Measurements from ENCODE around the gene NPIPA3.
"Not testable (repeated sequence)": the region's sequence is repeated elsewhere in the genome, so short reads cannot be mapped to it uniquely, and the experiment has no call there.

The NPIPA3 gene

DNA sequence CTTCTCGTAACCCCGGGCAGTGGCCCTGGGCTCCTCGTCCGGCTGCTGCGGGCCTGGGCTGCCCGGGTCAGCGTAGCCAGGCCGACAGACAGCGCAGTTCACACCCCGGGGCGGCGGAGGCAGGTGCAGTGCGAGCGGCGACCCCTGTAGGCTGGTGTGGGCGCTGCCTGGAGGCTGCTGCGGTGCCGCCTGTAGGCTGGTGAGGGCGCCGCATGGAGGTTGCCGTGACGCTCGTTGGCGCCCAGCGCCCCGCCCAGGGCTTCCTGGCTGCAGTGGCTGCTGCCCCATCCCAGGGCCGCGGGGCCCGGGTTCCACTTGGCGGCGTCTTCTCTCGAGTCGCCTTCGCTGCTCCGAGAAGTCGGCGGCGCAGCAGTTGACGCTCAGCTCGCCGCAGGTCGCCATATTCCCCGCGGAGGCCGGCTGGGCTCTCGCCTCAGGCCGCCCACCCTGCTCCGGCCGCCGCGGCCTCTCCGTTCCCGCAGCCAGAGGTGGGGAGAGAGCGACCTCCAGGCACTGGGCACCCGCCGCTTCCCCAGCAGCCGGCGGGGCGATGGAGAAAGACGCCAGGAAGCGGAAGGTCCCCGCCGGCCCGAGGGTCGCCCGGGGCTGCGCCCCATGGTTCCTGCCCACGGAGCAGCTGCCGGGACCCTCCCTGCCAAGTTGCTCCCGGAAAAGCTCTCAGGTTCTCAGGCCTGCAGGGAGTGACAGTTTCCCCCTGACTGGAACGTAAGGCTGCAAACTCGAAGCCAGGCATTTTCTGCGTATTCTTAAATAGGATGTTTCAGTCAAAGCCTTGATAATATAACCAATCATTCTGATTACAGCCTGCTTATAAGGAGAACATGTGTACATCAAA is at the start of gene NPIPA3:
Gene NPIPA3, plus strand, starts transcription at position 256 of the 856 bp plus-strand sequence. CDS start 5,533 bp downstream, outside the sequence.
- CTCF ChIA-PET; POLR2A ChIA-PET; DNase-seq (ENCODE audit: extremely low spot score): not testable (repeated sequence)

DNA sequence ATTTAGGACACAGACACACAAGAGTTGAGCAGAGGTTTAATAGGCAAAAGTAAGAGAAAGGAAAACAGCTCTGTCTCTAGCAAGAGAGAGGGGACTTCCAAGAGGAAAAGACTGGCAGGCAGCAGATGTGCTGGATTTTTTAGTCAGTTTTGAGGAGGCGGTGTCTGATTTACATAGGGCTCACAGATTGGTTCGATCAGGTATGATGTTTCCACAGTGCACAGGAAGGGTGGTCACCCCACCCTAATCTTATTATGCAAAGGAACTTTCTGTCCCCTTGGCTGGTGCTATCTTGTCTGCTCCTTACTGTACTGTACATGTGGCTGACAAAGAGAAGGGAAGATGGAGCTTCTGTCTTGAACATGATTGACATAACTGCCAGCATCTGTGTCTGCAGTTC is 45.1 kb upstream of the NPIPA3 start:
- no peak for DNase-seq (ENCODE audit: extremely low spot score)
- ChIA-PET POLR2A (interaction anchor here (1.4 kb wide), 1 partner anchor 26 kb away, joined by 6 read pairs; the partner anchor contains the start of gene BFAR), CTCF (no interaction called here)
- TF ChIP-seq ARNT (IDR thresholded peaks at IDR 0.05) (no peak), BHLHE40 (IDR thresholded peaks at IDR 0.05; ENCODE audit: borderline replicate concordance) (no peak), PKNOX1 (IDR thresholded peaks at IDR 0.05) (no peak), ELF4 (IDR thresholded peaks at IDR 0.05) (no peak), FOXK2 (IDR thresholded peaks at IDR 0.05) (no peak), NFRKB (IDR thresholded peaks at IDR 0.05) (no peak), FOXA1 (IDR thresholded peaks at IDR 0.05) (no peak), ZNF384 (IDR thresholded peaks at IDR 0.05) (no peak), TARDBP (IDR thresholded peaks at IDR 0.05) (no peak), LEF1 (IDR thresholded peaks at IDR 0.05; ENCODE audit: borderline replicate concordance) (no peak), FOXM1 (IDR thresholded peaks at IDR 0.05; ENCODE audit: borderline replicate concordance) (no peak), SP1 (IDR thresholded peaks at IDR 0.05) (no peak), L3MBTL2 (conservative IDR thresholded peaks at IDR 0.05) (no peak), CTBP1 (IDR thresholded peaks at IDR 0.05; ENCODE audit: borderline replicate concordance) (no peak), SUZ12 (IDR thresholded peaks at IDR 0.05) (no peak), HDGF (IDR thresholded peaks at IDR 0.05; ENCODE audit: borderline replicate concordance) (no peak)

DNA sequence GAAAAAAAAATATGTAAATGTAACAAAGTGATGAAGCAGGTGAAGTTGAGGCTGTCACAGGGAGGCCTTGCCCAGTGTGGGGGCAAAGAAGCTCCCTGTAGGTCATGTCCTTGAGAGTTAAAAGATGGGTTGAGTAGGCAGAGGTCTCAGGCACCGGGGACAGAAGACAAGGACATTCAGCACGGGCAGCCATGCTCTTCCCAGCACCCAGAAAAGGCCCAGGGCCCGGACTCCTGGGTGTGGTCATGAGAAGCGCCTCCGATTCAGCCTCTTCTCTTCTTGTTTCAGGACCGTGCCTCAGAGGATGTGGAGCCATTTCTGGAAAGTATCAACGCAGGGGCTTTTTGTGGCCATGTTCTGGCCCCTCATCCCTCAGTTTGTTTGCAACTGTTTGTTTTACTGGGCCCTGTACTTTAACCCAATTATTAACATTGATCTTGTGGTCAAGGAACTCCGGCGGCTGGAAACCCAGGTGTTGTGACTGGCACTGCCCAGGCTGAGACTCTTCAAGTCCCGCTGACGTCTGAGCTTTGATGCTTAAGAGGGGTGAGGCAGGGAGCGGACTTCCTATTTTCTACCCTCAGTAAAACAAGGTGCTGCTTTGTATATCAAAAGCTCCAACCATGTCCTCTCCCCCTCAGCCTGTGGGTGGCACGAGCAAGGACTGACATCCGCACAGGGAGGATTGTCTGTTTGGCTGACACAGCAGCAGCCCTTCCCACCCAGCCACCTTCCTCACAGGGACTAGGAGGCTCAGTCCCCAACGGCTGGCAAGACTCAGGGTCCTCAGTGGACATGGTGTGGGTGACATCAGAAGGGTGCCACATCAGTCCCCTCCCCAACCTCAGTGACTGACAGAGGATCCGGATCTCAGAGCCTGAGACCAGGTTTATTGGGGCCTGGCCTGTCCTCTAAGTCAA is 35.6 kb upstream of the NPIPA3 start:
- ChIA-PET CTCF (no interaction called here), POLR2A (no interaction called here)
- DNase-seq (ENCODE audit: extremely low spot score): no peak

DNA sequence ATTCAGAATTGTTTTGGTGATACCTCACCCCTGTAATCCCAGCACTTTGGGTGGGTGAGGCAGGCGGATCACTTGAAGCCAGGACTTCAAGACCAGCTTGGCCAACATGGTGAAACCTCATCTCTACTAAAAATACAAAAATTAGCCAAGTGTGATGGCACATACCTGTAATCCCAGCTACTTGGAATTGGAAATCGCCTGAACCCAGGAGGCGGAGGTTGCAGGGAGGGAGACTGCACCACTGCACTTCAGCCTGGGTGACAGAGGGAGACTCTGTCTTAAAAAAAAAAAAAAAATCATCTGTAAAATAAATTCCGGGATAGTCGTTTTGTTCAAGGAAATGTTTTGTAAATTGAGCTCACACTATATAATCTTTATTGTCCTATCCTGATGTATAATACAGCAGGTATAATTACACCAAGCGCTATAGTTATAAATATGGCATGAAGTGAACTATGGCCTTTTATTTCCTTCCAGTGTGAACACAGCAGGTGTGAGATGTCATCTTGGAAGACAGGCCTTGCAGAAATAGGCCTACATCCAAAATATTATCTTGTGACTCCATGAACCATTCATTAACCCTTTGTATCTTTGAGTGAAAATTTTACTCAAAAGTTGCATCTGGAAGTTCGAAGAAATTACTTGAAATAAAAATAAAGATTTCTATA is 34.5 kb upstream of the NPIPA3 start:
- DNase-seq (ENCODE audit: extremely low spot score): no peak
- CTCF ChIA-PET: no interaction called here
- TF ChIP-seq SUZ12 (IDR thresholded peaks at IDR 0.05) (no peak), SP1 (IDR thresholded peaks at IDR 0.05) (no peak), HDGF (IDR thresholded peaks at IDR 0.05; ENCODE audit: borderline replicate concordance) (no peak), LEF1 (IDR thresholded peaks at IDR 0.05; ENCODE audit: borderline replicate concordance) (no peak), L3MBTL2 (conservative IDR thresholded peaks at IDR 0.05) (no peak), TARDBP (IDR thresholded peaks at IDR 0.05) (no peak), PKNOX1 (IDR thresholded peaks at IDR 0.05) (no peak), ELF4 (IDR thresholded peaks at IDR 0.05) (no peak), FOXK2 (IDR thresholded peaks at IDR 0.05) (no peak)
- POLR2A ChIA-PET: no interaction called here

More for the DNA sequence above, 35.6 kb upstream of the NPIPA3 start:
- no peak for TF ChIP-seq LEF1 (IDR thresholded peaks at IDR 0.05; ENCODE audit: borderline replicate concordance)
- no peak for TF ChIP-seq NFRKB (IDR thresholded peaks at IDR 0.05)
- no peak for TF ChIP-seq SP1 (IDR thresholded peaks at IDR 0.05)
- TF ChIP-seq FOXA1 (IDR thresholded peaks at IDR 0.05): no peak
- no peak for TF ChIP-seq L3MBTL2 (conservative IDR thresholded peaks at IDR 0.05)
- no peak for TF ChIP-seq BHLHE40 (IDR thresholded peaks at IDR 0.05; ENCODE audit: borderline replicate concordance)

GRCh38 chr16:14669776-14670175 is 33.4 kb upstream of the NPIPA3 start:
- ChIA-PET CTCF (no interaction called here), POLR2A (no interaction called here)

GRCh38 chr16:14672403-14672971 is 30.7 kb upstream of the NPIPA3 start:
- ChIA-PET CTCF (no interaction called here), POLR2A (no interaction called here)
- no peak for DNase-seq (ENCODE audit: extremely low spot score)
- TF ChIP-seq FOXK2 (IDR thresholded peaks at IDR 0.05) (no peak), PKNOX1 (IDR thresholded peaks at IDR 0.05) (peak; percentile 74), FOXM1 (IDR thresholded peaks at IDR 0.05; ENCODE audit: borderline replicate concordance) (no peak), BHLHE40 (IDR thresholded peaks at IDR 0.05; ENCODE audit: borderline replicate concordance) (no peak), HDGF (IDR thresholded peaks at IDR 0.05; ENCODE audit: borderline replicate concordance) (no peak), SUZ12 (IDR thresholded peaks at IDR 0.05) (no peak), ARNT (IDR thresholded peaks at IDR 0.05) (no peak)

More at GRCh38 chr16:14669776-14670175, 33.4 kb upstream of the NPIPA3 start:
- no peak for DNase-seq (ENCODE audit: extremely low spot score)
- TF ChIP-seq NFRKB (IDR thresholded peaks at IDR 0.05) (no peak), SP1 (IDR thresholded peaks at IDR 0.05) (no peak), ZNF384 (IDR thresholded peaks at IDR 0.05) (no peak), FOXA1 (IDR thresholded peaks at IDR 0.05) (no peak)
